H9 (cell line): ENCODE results near the gene CHKB. TPM values are rescaled to one million over a fixed set of nuclear protein-coding genes. Genes with fewer than 3 reads are reported as not detected.

Experiments
- DNase-seq: peaks from one replicate; pipeline ENCODE4 v3.0.0-alpha.2; 2017
- H2AFZ ChIP-seq: one replicate; pipeline ENCODE4 v1.6.1; 2013; ENCODE audit warnings: mild to moderate bottlenecking, low read length, control low read depth, moderate library complexity
- H2AK5ac ChIP-seq: 2 replicates; pipeline ENCODE4 v1.6.1; 2013; ENCODE audit warnings: low read length, control low read depth, mixed read lengths; ENCODE audit not compliant: insufficient read length
- H2BK120ac ChIP-seq: one replicate; pipeline ENCODE4 v1.6.1; 2013; ENCODE audit warnings: low read depth, mild to moderate bottlenecking, low read length, control low read depth, inconsistent platforms; ENCODE audit not compliant: poor library complexity, severe bottlenecking
- H2BK12ac ChIP-seq: 2 replicates; pipeline ENCODE4 v1.6.1; 2013; ENCODE audit warnings: low read length, control low read depth, mixed read lengths, low read depth; ENCODE audit not compliant: insufficient read length
- H2BK15ac ChIP-seq: 2 replicates; pipeline ENCODE4 v1.6.1; 2013; ENCODE audit warnings: low read depth, low read length, control low read depth
- H2BK20ac ChIP-seq: one replicate; pipeline ENCODE4 v1.6.1; 2013; ENCODE audit warnings: low read depth, mild to moderate bottlenecking, low read length, control low read depth, inconsistent platforms; ENCODE audit not compliant: poor library complexity, severe bottlenecking
- H2BK5ac ChIP-seq: 2 replicates; pipeline ENCODE4 v1.6.1; 2013; ENCODE audit warnings: low read length, control low read depth, mixed read lengths; ENCODE audit not compliant: insufficient read length
- H3K14ac ChIP-seq: 2 replicates; pipeline ENCODE4 v1.6.1; 2013; ENCODE audit warnings: low read length, control low read depth; ENCODE audit not compliant: insufficient read depth
- H3K18ac ChIP-seq: 2 replicates; pipeline ENCODE4 v1.6.1; 2013; ENCODE audit warnings: low read depth, mild to moderate bottlenecking, mixed read lengths, low read length, control low read depth; ENCODE audit not compliant: insufficient read length
- H3K23ac ChIP-seq: 2 replicates; pipeline ENCODE4 v1.6.1; 2013; ENCODE audit warnings: low read length, control low read depth, mixed read lengths, low read depth; ENCODE audit not compliant: insufficient read length
- H3K23me2 ChIP-seq: 2 replicates; pipeline ENCODE4 v1.6.1; 2013; ENCODE audit warnings: low read depth, mild to moderate bottlenecking, mixed read lengths, low read length, control low read depth; ENCODE audit not compliant: insufficient read length, poor library complexity, severe bottlenecking
- H3K27ac ChIP-seq: 2 replicates; pipeline ENCODE4 v1.5.1; 2013; ENCODE audit warnings: low read length, control low read depth, mixed read lengths, low read depth; ENCODE audit not compliant: insufficient read length
- H3K27me3 ChIP-seq: 2 replicates; pipeline ENCODE4 v1.6.1; 2013; ENCODE audit warnings: low read length, control low read depth, inconsistent platforms; ENCODE audit not compliant: insufficient read depth
- H3K4ac ChIP-seq: 2 replicates; pipeline ENCODE4 v1.6.1; 2013; ENCODE audit warnings: low read depth, mild to moderate bottlenecking, control low read depth, inconsistent platforms, low read length, moderate library complexity
- H3K4me1 ChIP-seq: 2 replicates; pipeline ENCODE4 v1.6.1; 2013; ENCODE audit warnings: low read length, control low read depth, inconsistent platforms; ENCODE audit not compliant: insufficient read depth
- H3K4me2 ChIP-seq: 2 replicates; pipeline ENCODE4 v1.6.1; 2013; ENCODE audit warnings: low read length, control low read depth, mixed read lengths; ENCODE audit not compliant: insufficient read length, insufficient read depth
- H3K56ac ChIP-seq: 2 replicates; pipeline ENCODE4 v1.6.1; 2013; ENCODE audit warnings: low read depth, mild to moderate bottlenecking, mixed read lengths, low read length, control low read depth; ENCODE audit not compliant: insufficient read length
- H3K79me1 ChIP-seq: 2 replicates; pipeline ENCODE4 v1.6.1; 2013; ENCODE audit warnings: low read depth, mild to moderate bottlenecking, moderate library complexity, low read length, control low read depth, inconsistent platforms; ENCODE audit not compliant: insufficient read depth, poor library complexity, severe bottlenecking
- H3K79me2 ChIP-seq: 2 replicates; pipeline ENCODE4 v1.6.1; 2013; ENCODE audit warnings: low read length, control low read depth, inconsistent platforms; ENCODE audit not compliant: insufficient read depth
- H3K9ac ChIP-seq: 2 replicates; pipeline ENCODE4 v1.6.1; 2013; ENCODE audit warnings: low read length, control low read depth, mixed read lengths; ENCODE audit not compliant: insufficient read length; ENCODE audit errors: extremely low read depth
- H3K9me3 ChIP-seq: one replicate; pipeline ENCODE4 v1.6.1; 2013; ENCODE audit warnings: low read depth, low read length, inconsistent platforms; ENCODE audit not compliant: control insufficient read depth
- H3T11ph ChIP-seq: one replicate; pipeline ENCODE4 v1.6.1; 2013; ENCODE audit warnings: mild to moderate bottlenecking, low read length, control low read depth, inconsistent platforms
- H4K20me1 ChIP-seq: one replicate; pipeline ENCODE4 v1.6.1; 2013; ENCODE audit not compliant: control insufficient read depth, insufficient read length, insufficient read depth
- H4K5ac ChIP-seq: 2 replicates; pipeline ENCODE4 v1.6.1; 2013; ENCODE audit warnings: low read depth, mild to moderate bottlenecking, mixed read lengths, low read length, control low read depth; ENCODE audit not compliant: insufficient read length
- H4K8ac ChIP-seq: replicated peaks from 2 replicates; pipeline ENCODE4 v1.6.1; 2013; ENCODE audit warnings: low read length, control low read depth, mixed read lengths, low read depth; ENCODE audit not compliant: insufficient read length
- H4K91ac ChIP-seq: 2 replicates; pipeline ENCODE4 v1.6.1; 2013; ENCODE audit warnings: low read depth, mild to moderate bottlenecking, moderate library complexity, mixed read lengths, low read length, control low read depth; ENCODE audit not compliant: insufficient read length
- H3K27ac Mint-ChIP-seq, 3 experiments: 2 replicates in 2 of 3; 3 replicates in 1 of 3; pipeline ENCODE4 v1.8.0; 2020 to 2021; ENCODE audit warnings: mixed read lengths in 3 of 3, mild to moderate bottlenecking in 1 of 3, moderate library complexity in 1 of 3
- H3K27me3 Mint-ChIP-seq: 2 replicates; pipeline ENCODE4 v1.8.0; 2021; ENCODE audit warnings: low read depth, mild to moderate bottlenecking, moderate library complexity, mixed read lengths
- H3K36me3 Mint-ChIP-seq, 3 experiments: 2 replicates in 2 of 3; 3 replicates in 1 of 3; pipeline ENCODE4 v1.8.0; 2020 to 2021; ENCODE audit warnings: low read depth in 3 of 3, mixed read lengths in 3 of 3; ENCODE audit not compliant: insufficient read depth in 1 of 3
- H3K4me1 Mint-ChIP-seq, 2 experiments: 2 replicates each; pipeline ENCODE4 v1.8.0; 2020; ENCODE audit warnings: mixed read lengths in 2 of 2
- H3K4me3 Mint-ChIP-seq, 2 experiments: 2 replicates in 1 of 2; 3 replicates in 1 of 2; pipeline ENCODE4 v1.8.0; 2020 to 2021; ENCODE audit warnings: mild to moderate bottlenecking in 2 of 2, mixed read lengths in 2 of 2, moderate library complexity in 1 of 2
- H3K9me3 Mint-ChIP-seq, 2 experiments: 2 replicates in 1 of 2; 3 replicates in 1 of 2; pipeline ENCODE4 v1.8.0; 2020; ENCODE audit warnings: mild to moderate bottlenecking in 2 of 2, mixed read lengths in 2 of 2, moderate library complexity in 1 of 2
- WGBS: extraction: QIAGEN DNeasy Blood & Tissue Kit; methylation state at CpG from one replicate; pipeline ENCODE4 v1.1.7; 2013; ENCODE audit warnings: missing lambda C conversion rate, low lambda C conversion rate, mixed read lengths; ENCODE audit not compliant: insufficient read length; ENCODE audit errors: extremely low coverage; 5-methylcytosine and 5-hydroxymethylcytosine counted together
- total RNA-seq: library from RNA; stranded (reverse); gene quantifications from 2 replicates; pipeline ENCODE4 v1.2.1, GENCODE V29; 2021
- TF ChIP-seq, protein P1 (sequence below): fragments of 200-600 bp; sonication (generic); conservative IDR thresholded peaks from 3 replicates; pipeline ENCODE4 v1.8.0; 2021; ENCODE audit warnings: antibody characterized with exemption, mild to moderate bottlenecking

Gene CHKB
- total RNA-seq, 1 experiment from 2014 or later = 64.9 TPM

DNA sequence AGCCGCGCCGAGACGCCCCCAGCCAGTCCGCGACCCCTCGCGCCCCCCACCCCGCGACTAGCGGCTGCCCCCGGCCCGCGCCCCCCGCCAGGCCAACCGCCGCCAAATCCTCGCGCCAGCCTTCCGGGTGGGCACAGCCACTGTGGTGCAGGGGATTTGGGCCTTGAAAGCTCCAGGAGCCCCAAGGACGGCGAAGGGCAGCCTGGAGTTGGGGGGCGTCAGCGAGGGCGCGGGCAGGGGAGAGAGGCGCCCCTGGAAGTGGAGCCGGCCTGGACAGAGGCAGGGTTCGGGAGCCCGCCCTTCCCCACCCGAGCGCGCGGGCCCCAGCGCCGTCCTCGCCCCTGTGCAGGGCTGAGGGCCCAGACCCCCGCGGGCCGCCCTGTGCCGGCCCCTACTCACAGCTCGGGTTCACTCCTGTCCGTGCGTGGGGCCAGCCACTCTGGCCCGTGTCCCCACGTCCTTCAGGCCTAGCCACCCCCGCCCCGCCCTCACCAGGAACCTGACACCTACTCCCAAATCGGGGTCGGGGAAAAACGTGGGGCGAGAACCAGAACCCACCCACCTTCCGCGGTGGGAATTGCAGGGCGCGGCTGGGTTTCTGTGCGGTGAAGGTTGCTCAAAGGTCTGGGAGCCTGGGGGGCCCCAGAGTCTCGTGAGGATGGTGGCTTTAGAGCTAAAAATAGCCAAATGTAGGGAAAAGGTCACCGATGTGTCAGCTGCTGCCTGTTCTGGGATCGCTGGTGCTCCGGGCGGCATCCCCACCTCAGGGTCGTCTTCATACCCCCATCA, 4.5 kb downstream of the CHKB start, which contains the start of gene CPT1B:
Gene CPT1B (minus strand): TSS at position 441 of the 789 bp plus-strand sequence. CDS start 512 bp downstream, outside the sequence.
- Mint-ChIP-seq H3K4me1 (0 out of 4 replicates have a peak, but pooled peaks cover 0 to 6% of the 10 kb centered on the region in 2 experiments), H3K27ac (peak within 1 kb of the TSS in 1 of 3 experiments; percentile 70; a peak in 3 of 7 replicates), H3K27me3 (no peaks in the 10 kb centered on the region; the same call in 1 of the 2 replicates), H3K9me3 (no peaks in the 10 kb centered on the region), H3K36me3 (peaks cover 4 to 52% (median 45%) of the 10 kb centered on the region in 3 experiments), H3K4me3 (no peak within 1 kb of the TSS)
- Histone ChIP-seq H3K4ac (no peak within 1 kb of the TSS), H4K20me1 (no peaks in the 10 kb centered on the region), H3K9me3 (no peaks in the 10 kb centered on the region), H2BK20ac (no peak within 1 kb of the TSS), H3K9ac (no peak within 1 kb of the TSS), H3K27ac (no peak within 1 kb of the TSS), H3K23ac (no peak within 1 kb of the TSS), H3K4me1 (peaks cover 2% of the 10 kb centered on the region; the same call in 1 of the 2 replicates), H4K8ac (no peak within 1 kb of the TSS), H2BK12ac (no peak within 1 kb of the TSS), H2AFZ (no peak within 1 kb of the TSS), H3T11ph (no peak within 1 kb of the TSS), H3K14ac (no peak within 1 kb of the TSS; the same call in 1 of the 2 replicates), H2BK5ac (no peak within 1 kb of the TSS), H3K79me1 (peaks cover 4% of the 10 kb centered on the region), H3K79me2 (no peaks in the 10 kb centered on the region), H2AK5ac (no peak within 1 kb of the TSS), H2BK120ac (no peak within 1 kb of the TSS), H3K4me2 (no peak within 1 kb of the TSS), H4K91ac (no peak within 1 kb of the TSS), H3K56ac (no peak within 1 kb of the TSS), H3K23me2 (no peaks in the 10 kb centered on the region), H3K27me3 (no peaks in the 10 kb centered on the region), H4K5ac (no peak within 1 kb of the TSS), H2BK15ac (no peak within 1 kb of the TSS), H3K18ac (no peak within 1 kb of the TSS)
- no CpG with 5 or more reads among the region's 63 CpGs for WGBS
- no peak for DNase-seq
- TF ChIP-seq, protein P1, sequence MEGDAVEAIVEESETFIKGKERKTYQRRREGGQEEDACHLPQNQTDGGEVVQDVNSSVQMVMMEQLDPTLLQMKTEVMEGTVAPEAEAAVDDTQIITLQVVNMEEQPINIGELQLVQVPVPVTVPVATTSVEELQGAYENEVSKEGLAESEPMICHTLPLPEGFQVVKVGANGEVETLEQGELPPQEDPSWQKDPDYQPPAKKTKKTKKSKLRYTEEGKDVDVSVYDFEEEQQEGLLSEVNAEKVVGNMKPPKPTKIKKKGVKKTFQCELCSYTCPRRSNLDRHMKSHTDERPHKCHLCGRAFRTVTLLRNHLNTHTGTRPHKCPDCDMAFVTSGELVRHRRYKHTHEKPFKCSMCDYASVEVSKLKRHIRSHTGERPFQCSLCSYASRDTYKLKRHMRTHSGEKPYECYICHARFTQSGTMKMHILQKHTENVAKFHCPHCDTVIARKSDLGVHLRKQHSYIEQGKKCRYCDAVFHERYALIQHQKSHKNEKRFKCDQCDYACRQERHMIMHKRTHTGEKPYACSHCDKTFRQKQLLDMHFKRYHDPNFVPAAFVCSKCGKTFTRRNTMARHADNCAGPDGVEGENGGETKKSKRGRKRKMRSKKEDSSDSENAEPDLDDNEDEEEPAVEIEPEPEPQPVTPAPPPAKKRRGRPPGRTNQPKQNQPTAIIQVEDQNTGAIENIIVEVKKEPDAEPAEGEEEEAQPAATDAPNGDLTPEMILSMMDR = no peak
